ENCODE results near the gene OPRM1. TPM values are rescaled to one million over a fixed set of nuclear protein-coding genes. Genes with fewer than 3 reads are reported as not detected.

The OPRM1 gene
- total and polyA plus RNA-seq, 2 donors from 2014 or later, result not detected

- no peaks in the 10 kb centered on the region for H3K9me3 ChIP-seq (ENCODE audit: control insufficient read depth in 2 of 3, insufficient read depth in 1 of 3, low read length in 3 of 3)
- H3K27ac ChIP-seq (ENCODE audit: low read depth in 2 of 2, low read length in 2 of 2), result no peak overlapping the region
- no peak overlapping the region for H3K4me3 ChIP-seq (ENCODE audit: low read length in 3 of 3)
- H3K9ac ChIP-seq (ENCODE audit: low read length in 3 of 3), result no peak overlapping the region
- H3K4me1 ChIP-seq (ENCODE audit: control insufficient read depth in 2 of 3, insufficient read depth in 2 of 3, low read depth in 1 of 3, low read length in 3 of 3), result peaks cover 2 to 13% (median 5%) of the 10 kb centered on the region in 3 donors
- no peaks in the 10 kb centered on the region for H3K27me3 ChIP-seq (ENCODE audit: control insufficient read depth, insufficient read depth, low read length)
- FAIRE-seq, result no peak
- TF ChIP-seq CTCF (IDR thresholded peaks at IDR 0.05; ENCODE audit: borderline replicate concordance, extremely low read depth, insufficient read depth), result no peak
- no peaks in the 10 kb centered on the region for H3K36me3 ChIP-seq (ENCODE audit: control insufficient read depth in 2 of 3, insufficient read depth in 3 of 3, low read length in 3 of 3)
- intact Hi-C loops (cut with DNase I), result loop anchor here (10.0 kb wide), 1 partner anchor 116 kb away; no protein-coding TSS in a partner anchor
- DNase-seq, result no peak
Measured at GRCh38 chr6:154159126-154159525, 120.1 kb downstream of the OPRM1 start.

GRCh38 chr6:154161689-154162088 lies 122.6 kb downstream of the OPRM1 start:
- intact Hi-C loops (cut with DNase I), result no loop called here
- Histone ChIP-seq H3K4me3 (ENCODE audit: low read length in 3 of 3) (no peak overlapping the region), H3K36me3 (ENCODE audit: control insufficient read depth in 2 of 3, insufficient read depth in 3 of 3, low read length in 3 of 3) (no peaks in the 10 kb centered on the region), H3K9ac (ENCODE audit: low read length in 3 of 3) (no peak overlapping the region), H3K9me3 (ENCODE audit: control insufficient read depth in 2 of 3, insufficient read depth in 1 of 3, low read length in 3 of 3) (peaks cover 0 to 8% (median 0%) of the 10 kb centered on the region in 3 donors), H3K27ac (ENCODE audit: low read depth in 2 of 2, low read length in 2 of 2) (no peak overlapping the region), H3K4me1 (ENCODE audit: control insufficient read depth in 2 of 3, insufficient read depth in 2 of 3, low read depth in 1 of 3, low read length in 3 of 3) (peaks cover 0 to 9% (median under 1%) of the 10 kb centered on the region in 3 donors), H3K27me3 (ENCODE audit: control insufficient read depth, insufficient read depth, low read length) (no peaks in the 10 kb centered on the region)
- no peak for TF ChIP-seq CTCF (IDR thresholded peaks at IDR 0.05; ENCODE audit: borderline replicate concordance, extremely low read depth, insufficient read depth)
- no peak for DNase-seq
- no peak for FAIRE-seq

GRCh38 chr6:154164397-154164796 lies 125.4 kb downstream of the OPRM1 start:
- peaks cover 0 to 8% (median 0%) of the 10 kb centered on the region in 3 donors for H3K9me3 ChIP-seq (ENCODE audit: control insufficient read depth in 2 of 3, insufficient read depth in 1 of 3, low read length in 3 of 3)
- no peaks in the 10 kb centered on the region for H3K36me3 ChIP-seq (ENCODE audit: control insufficient read depth in 2 of 3, insufficient read depth in 3 of 3, low read length in 3 of 3)
- peak; percentile 83 for FAIRE-seq
- no peak for TF ChIP-seq CTCF (IDR thresholded peaks at IDR 0.05; ENCODE audit: borderline replicate concordance, extremely low read depth, insufficient read depth)
- H3K27ac ChIP-seq (ENCODE audit: low read depth in 2 of 2, low read length in 2 of 2), result no peak overlapping the region
- no peaks in the 10 kb centered on the region for H3K27me3 ChIP-seq (ENCODE audit: control insufficient read depth, insufficient read depth, low read length)
- peaks cover 0 to 5% (median 0%) of the 10 kb centered on the region in 3 donors for H3K4me1 ChIP-seq (ENCODE audit: control insufficient read depth in 2 of 3, insufficient read depth in 2 of 3, low read depth in 1 of 3, low read length in 3 of 3)
- peak in 3 of 5 donors; percentile 20 to 81 (median 66) for DNase-seq
- no peak overlapping the region for H3K9ac ChIP-seq (ENCODE audit: low read length in 3 of 3)
- intact Hi-C loops (cut with DNase I), result no loop called here
- peak overlapping the region in 1 of 3 donors; percentile 11 for H3K4me3 ChIP-seq (ENCODE audit: low read length in 3 of 3)

- no peak overlapping the region for H3K27ac ChIP-seq (ENCODE audit: low read depth in 2 of 2, low read length in 2 of 2)
- intact Hi-C loops (cut with DNase I), result no loop called here
Measured at GRCh38 chr6:154165478-154165877, 126.4 kb downstream of the OPRM1 start.

More at GRCh38 chr6:154165478-154165877, 126.4 kb downstream of the OPRM1 start:
- no peaks in the 10 kb centered on the region for H3K27me3 ChIP-seq (ENCODE audit: control insufficient read depth, insufficient read depth, low read length)
- no peak overlapping the region for H3K4me3 ChIP-seq (ENCODE audit: low read length in 3 of 3)
- peaks cover 0 to 5% (median 0%) of the 10 kb centered on the region in 3 donors for H3K4me1 ChIP-seq (ENCODE audit: control insufficient read depth in 2 of 3, insufficient read depth in 2 of 3, low read depth in 1 of 3, low read length in 3 of 3)
- TF ChIP-seq CTCF (IDR thresholded peaks at IDR 0.05; ENCODE audit: borderline replicate concordance, extremely low read depth, insufficient read depth), result no peak
- FAIRE-seq (no peak), DNase-seq (no peak)
- H3K36me3 ChIP-seq (ENCODE audit: control insufficient read depth in 2 of 3, insufficient read depth in 3 of 3, low read length in 3 of 3), result no peaks in the 10 kb centered on the region
- H3K9me3 ChIP-seq (ENCODE audit: control insufficient read depth in 2 of 3, insufficient read depth in 1 of 3, low read length in 3 of 3), result peaks cover 0 to 8% (median 0%) of the 10 kb centered on the region in 3 donors
- H3K9ac ChIP-seq (ENCODE audit: low read length in 3 of 3), result no peak overlapping the region
